HCT116 (cell line): Measurements from ENCODE around the gene TCF7. TPM values are rescaled to one million over a fixed set of nuclear protein-coding genes. Genes with fewer than 3 reads are reported as not detected.

Experiments
- ATAC-seq: fragments of 200-7000 bp; cut with Tn5 transposase; 2 replicates; pipeline ENCODE4 v1.9.1; 2020; ENCODE audit warnings: mild to moderate bottlenecking, moderate library complexity
- BruUV-seq: library from RNA; stranded (reverse); fragments of 400-500 nt; replicated peaks from 2 replicates; lab custom pipeline; 2021; lab: Mats Ljungman, UMichigan
- CTCF ChIA-PET: fragments of 300-600 bp; sonication (Branson Sonifier 250); formaldehyde crosslinking; loops from one replicate; lab custom pipeline; 2021; ENCODE audit warnings: antibody characterized with exemption; lab: Charles Lee
- POLR2A ChIA-PET: fragments of 300-600, 350-600 bp; sonication (Branson Sonifier 250); formaldehyde crosslinking; loops from one replicate; lab custom pipeline; 2021; ENCODE audit warnings: antibody characterized with exemption; lab: Charles Lee
- RAD21 ChIA-PET, 2 experiments: fragments of 300-600 bp; sonication (Branson Sonifier 250); formaldehyde crosslinking; loops; one replicate each; lab custom pipeline; 2023; ENCODE audit warnings: low total read pairs in 2 of 2; ENCODE audit not compliant: uncharacterized antibody in 2 of 2, unreplicated experiment in 2 of 2, low non-redundant PET in 1 of 2; lab: Charles Lee
- DNase-seq: peaks from one replicate; pipeline ENCODE4 v3.0.0-alpha.2; 2010; ENCODE audit warnings: low read depth, low spot score
- H2AFZ ChIP-seq: fragments of 200-600 bp; shearing (Covaris generic), sonication (generic); 2 replicates; pipeline ENCODE4 v1.6.1; 2017; ENCODE audit warnings: low read depth, mixed run types, mixed read lengths, antibody characterized with exemption, low read length; ENCODE audit not compliant: poor library complexity, severe bottlenecking
- H3K27ac ChIP-seq: 2 replicates; pipeline ENCODE4 v1.5.1; 2012; ENCODE audit warnings: low read depth, low read length
- H3K27me3 ChIP-seq: fragments of 200-600 bp; sonication (generic); 2 replicates; pipeline ENCODE4 v1.6.1; 2016; ENCODE audit warnings: mixed run types, low read length, mixed read lengths; ENCODE audit not compliant: insufficient read depth
- H3K36me3 ChIP-seq, 2 experiments: fragments of 200-500 bp in 1 of 2; fragments of 200-600 bp in 1 of 2; sonication (Bioruptor generic) in 1 of 2; sonication (generic) in 1 of 2; 2 replicates each; pipeline versions ENCODE4 v1.5.1 to v1.6.1; 2014 to 2016; ENCODE audit warnings: low read length in 2 of 2, inconsistent platforms in 1 of 2, mixed read lengths in 1 of 2, mixed run types in 1 of 2; ENCODE audit not compliant: insufficient read depth in 2 of 2, control insufficient read depth in 1 of 2
- H3K4me1 ChIP-seq, 2 experiments: fragments of 200-600 bp in 1 of 2; sonication (generic) in 1 of 2; 2 replicates each; pipeline versions ENCODE4 v1.5.1 to v1.6.1; 2012 to 2017; ENCODE audit warnings: low read length in 2 of 2, inconsistent platforms in 1 of 2, mild to moderate bottlenecking in 1 of 2, mixed read lengths in 1 of 2, mixed run types in 1 of 2, moderate library complexity in 1 of 2; ENCODE audit not compliant: insufficient read depth in 2 of 2, control insufficient read depth in 1 of 2
- H3K4me2 ChIP-seq: fragments of 200-600 bp; sonication (generic); 2 replicates; pipeline ENCODE4 v1.6.1; 2017; ENCODE audit warnings: mixed run types, low read length, mixed read lengths
- H3K4me3 ChIP-seq, 2 experiments: fragments of 200-600 bp in 1 of 2; sonication (generic) in 1 of 2; replicated peaks in 1 of 2; 2 replicates each; pipeline ENCODE4 v1.5.1; 2011 to 2016; ENCODE audit warnings: low read length in 2 of 2, control low read depth in 1 of 2, low read depth in 1 of 2, mild to moderate bottlenecking in 1 of 2, mixed read lengths in 1 of 2, mixed run types in 1 of 2
- H3K79me2 ChIP-seq: fragments of 200-600 bp; sonication (generic); 2 replicates; pipeline ENCODE4 v1.6.1; 2017; ENCODE audit warnings: mild to moderate bottlenecking, mixed run types, low read length, moderate library complexity, mixed read lengths; ENCODE audit not compliant: insufficient read depth
- H3K9ac ChIP-seq: fragments of 200-600 bp; sonication (generic); 2 replicates; pipeline ENCODE4 v1.6.1; 2016; ENCODE audit warnings: low read length, mixed read lengths
- H3K9me2 ChIP-seq: fragments of 200-600 bp; sonication (generic), shearing (Covaris generic); 2 replicates; pipeline ENCODE4 v1.6.1; 2017; ENCODE audit warnings: mixed run types, mild to moderate bottlenecking, moderate library complexity; ENCODE audit not compliant: insufficient read depth
- H3K9me3 ChIP-seq, 2 experiments: fragments of 200-500 bp in 1 of 2; fragments of 200-600 bp in 1 of 2; sonication (Bioruptor generic) in 1 of 2; sonication (generic) in 1 of 2; 2 replicates each; pipeline ENCODE4 v1.6.1; 2014 to 2017; ENCODE audit warnings: low read length in 2 of 2, mixed read lengths in 2 of 2, inconsistent platforms in 1 of 2, low read depth in 1 of 2, mild to moderate bottlenecking in 1 of 2, mixed run types in 1 of 2, moderate library complexity in 1 of 2; ENCODE audit not compliant: control insufficient read depth in 1 of 2, insufficient read depth in 1 of 2
- H4K20me1 ChIP-seq: fragments of 200-600 bp; sonication (generic), shearing (Covaris generic); 2 replicates; pipeline ENCODE4 v1.6.1; 2017; ENCODE audit warnings: mixed run types, mild to moderate bottlenecking, moderate library complexity; ENCODE audit not compliant: insufficient read depth
- EGR1 ChIP-seq: IDR thresholded peaks from 2 replicates; pipeline ENCODE4 v1.6.1; 2012; ENCODE audit warnings: low read depth
- ELF1 ChIP-seq: IDR thresholded peaks from 2 replicates; pipeline ENCODE4 v1.6.1; 2012; ENCODE audit warnings: low read depth, borderline replicate concordance
- RAD21 ChIP-seq: IDR thresholded peaks from 2 replicates; pipeline ENCODE4 v1.6.1; 2012; ENCODE audit warnings: low read depth, mild to moderate bottlenecking
- SP1 ChIP-seq: IDR thresholded peaks from 2 replicates; pipeline ENCODE4 v1.6.1; 2012; ENCODE audit warnings: low read depth
- intact Hi-C: fragments of 100-400 bp; cut with micrococcal nuclease; formaldehyde crosslinking; loops from 2 replicates; pipeline ENCODE4 v1.10.0; 2022
- total RNA-seq: library from RNA; stranded (reverse); gene quantifications from one replicate; pipeline ENCODE4 v1.2.1, GENCODE V29; 2021; ENCODE audit not compliant: unreplicated experiment
- TF ChIP-seq, protein P1 (sequence below): IDR thresholded peaks from 2 replicates; pipeline ENCODE4 v1.6.1; 2011; ENCODE audit warnings: mild to moderate bottlenecking, low read length, moderate library complexity; ENCODE audit not compliant: insufficient replicate concordance; ENCODE audit errors: extremely low read depth
- TF ChIP-seq, protein P2 (sequence below), 3 experiments: fragments of 200-600 bp in 1 of 3; sonication (generic) in 1 of 3; IDR thresholded peaks in 2 of 3; conservative IDR thresholded peaks in 1 of 3; 2 replicates each; pipeline ENCODE4 v1.5.1; 2012 to 2017; ENCODE audit warnings: low read depth in 2 of 3, low read length in 2 of 3, antibody characterized with exemption in 1 of 3, borderline replicate concordance in 1 of 3, control low read depth in 1 of 3, mild to moderate bottlenecking in 1 of 3, mixed read lengths in 1 of 3, mixed run types in 1 of 3, moderate library complexity in 1 of 3; ENCODE audit not compliant: insufficient read depth in 1 of 3

TCF7 gene
- total RNA-seq, 1 experiment from 2014 or later = 17.8 TPM

GRCh38 chr5:134127376-134127861 lies 12.9 kb downstream of the TCF7 start:
- no peaks in the 10 kb centered on the region for H3K9me3 ChIP-seq
- intact Hi-C loops = loop anchor here (5.0 kb wide), 1 partner anchor 90 kb away; no protein-coding TSS in a partner anchor
- 0 out of 2 replicates have a peak, but pooled peaks cover 5% of the 10 kb centered on the region for H3K79me2 ChIP-seq
- no peaks in the 10 kb centered on the region for H3K9me2 ChIP-seq
- ATAC-seq (no peak), DNase-seq (no peak)
- H3K9ac ChIP-seq = no peak overlapping the region
- H3K27ac ChIP-seq = no peak overlapping the region
- H2AFZ ChIP-seq = no peak overlapping the region
- no peaks in the 10 kb centered on the region for H4K20me1 ChIP-seq
- RAD21 ChIA-PET = no interaction called here
- H3K27me3 ChIP-seq = no peaks in the 10 kb centered on the region
- TF ChIP-seq SP1 = no peak
- TF ChIP-seq, protein P1, sequence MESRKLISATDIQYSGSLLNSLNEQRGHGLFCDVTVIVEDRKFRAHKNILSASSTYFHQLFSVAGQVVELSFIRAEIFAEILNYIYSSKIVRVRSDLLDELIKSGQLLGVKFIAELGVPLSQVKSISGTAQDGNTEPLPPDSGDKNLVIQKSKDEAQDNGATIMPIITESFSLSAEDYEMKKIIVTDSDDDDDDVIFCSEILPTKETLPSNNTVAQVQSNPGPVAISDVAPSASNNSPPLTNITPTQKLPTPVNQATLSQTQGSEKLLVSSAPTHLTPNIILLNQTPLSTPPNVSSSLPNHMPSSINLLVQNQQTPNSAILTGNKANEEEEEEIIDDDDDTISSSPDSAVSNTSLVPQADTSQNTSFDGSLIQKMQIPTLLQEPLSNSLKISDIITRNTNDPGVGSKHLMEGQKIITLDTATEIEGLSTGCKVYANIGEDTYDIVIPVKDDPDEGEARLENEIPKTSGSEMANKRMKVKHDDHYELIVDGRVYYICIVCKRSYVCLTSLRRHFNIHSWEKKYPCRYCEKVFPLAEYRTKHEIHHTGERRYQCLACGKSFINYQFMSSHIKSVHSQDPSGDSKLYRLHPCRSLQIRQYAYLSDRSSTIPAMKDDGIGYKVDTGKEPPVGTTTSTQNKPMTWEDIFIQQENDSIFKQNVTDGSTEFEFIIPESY = no peak
- TF ChIP-seq EGR1 = no peak
- no peak for TF ChIP-seq RAD21
- TF ChIP-seq, protein P2, sequence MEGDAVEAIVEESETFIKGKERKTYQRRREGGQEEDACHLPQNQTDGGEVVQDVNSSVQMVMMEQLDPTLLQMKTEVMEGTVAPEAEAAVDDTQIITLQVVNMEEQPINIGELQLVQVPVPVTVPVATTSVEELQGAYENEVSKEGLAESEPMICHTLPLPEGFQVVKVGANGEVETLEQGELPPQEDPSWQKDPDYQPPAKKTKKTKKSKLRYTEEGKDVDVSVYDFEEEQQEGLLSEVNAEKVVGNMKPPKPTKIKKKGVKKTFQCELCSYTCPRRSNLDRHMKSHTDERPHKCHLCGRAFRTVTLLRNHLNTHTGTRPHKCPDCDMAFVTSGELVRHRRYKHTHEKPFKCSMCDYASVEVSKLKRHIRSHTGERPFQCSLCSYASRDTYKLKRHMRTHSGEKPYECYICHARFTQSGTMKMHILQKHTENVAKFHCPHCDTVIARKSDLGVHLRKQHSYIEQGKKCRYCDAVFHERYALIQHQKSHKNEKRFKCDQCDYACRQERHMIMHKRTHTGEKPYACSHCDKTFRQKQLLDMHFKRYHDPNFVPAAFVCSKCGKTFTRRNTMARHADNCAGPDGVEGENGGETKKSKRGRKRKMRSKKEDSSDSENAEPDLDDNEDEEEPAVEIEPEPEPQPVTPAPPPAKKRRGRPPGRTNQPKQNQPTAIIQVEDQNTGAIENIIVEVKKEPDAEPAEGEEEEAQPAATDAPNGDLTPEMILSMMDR (IDR thresholded peaks at IDR 0.05 in 2 of 3, conservative IDR thresholded peaks at IDR 0.05 in 1 of 3; ENCODE audit: borderline replicate concordance in 1 of 3, insufficient read depth in 1 of 3, low read depth in 2 of 3, low read length in 2 of 3) = no peak
- TF ChIP-seq ELF1 = no peak
- BruUV-seq = no TSS peak
- no peak overlapping the region for H3K4me2 ChIP-seq
- H3K36me3 ChIP-seq = no peaks in the 10 kb centered on the region; a peak in 1 of 4 replicates
- CTCF ChIA-PET = interaction anchor here (1.3 kb wide), 1 partner anchor 13 kb away, joined by 3 read pairs; no protein-coding TSS in a partner anchor
- no peak overlapping the region for H3K4me3 ChIP-seq
- POLR2A ChIA-PET = no interaction called here
- H3K4me1 ChIP-seq = peaks cover 22 to 37% of the 10 kb centered on the region in 2 experiments
